CMK (cell line): ENCODE data around the gene SMPDL3B.

Experiments
- DNase-seq: peaks from one replicate; pipeline ENCODE4 v3.0.0-alpha.2; 2010; ENCODE audit warnings: low read depth

The SMPDL3B gene

GRCh38 chr1:27940870-27941560 is 6.2 kb downstream of the SMPDL3B start:
- no peak for DNase-seq

- DNase-seq, result no peak
These were observed 7.1 kb downstream of the SMPDL3B start for GRCh38 chr1:27941671-27942540.

DNA sequence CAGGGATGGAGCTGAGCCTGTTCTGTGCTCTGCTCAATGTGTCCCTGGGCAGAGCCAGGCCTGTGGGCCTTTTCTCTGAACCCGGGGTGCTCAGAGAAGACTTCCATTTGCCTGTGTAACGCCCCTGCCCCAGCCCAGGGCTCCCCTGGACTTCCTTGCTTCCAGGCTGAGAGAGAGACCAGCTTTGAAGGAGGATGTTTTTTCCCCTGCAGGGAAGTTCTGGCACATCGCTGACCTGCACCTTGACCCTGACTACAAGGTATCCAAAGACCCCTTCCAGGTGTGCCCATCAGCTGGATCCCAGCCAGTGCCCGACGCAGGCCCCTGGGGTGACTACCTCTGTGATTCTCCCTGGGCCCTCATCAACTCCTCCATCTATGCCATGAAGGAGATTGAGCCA is 10.2 kb downstream of the SMPDL3B start:
- DNase-seq, result no peak

- no peak for DNase-seq
These were observed 14.2 kb downstream of the SMPDL3B start for GRCh38 chr1:27949027-27949426.

DNA sequence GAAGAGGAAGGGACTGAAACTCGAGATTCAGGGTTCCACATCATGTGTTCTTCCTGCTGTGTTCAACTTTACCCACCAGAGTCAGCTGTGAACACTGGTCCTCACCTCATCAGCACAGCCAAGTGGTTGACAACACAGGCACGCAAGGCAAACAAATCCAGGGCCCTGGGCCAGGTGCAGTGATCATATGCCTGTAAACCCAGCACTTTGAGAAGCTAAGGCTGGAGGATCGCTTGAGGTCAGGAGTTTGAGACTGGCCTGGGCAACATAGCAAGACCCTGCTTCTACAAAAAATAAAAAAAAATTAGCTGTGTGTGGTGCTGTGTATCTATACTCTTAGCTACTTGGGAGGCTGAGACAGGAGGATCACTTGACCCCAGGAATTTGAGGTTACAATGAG is 16.6 kb downstream of the SMPDL3B start:
- no peak for DNase-seq

DNA sequence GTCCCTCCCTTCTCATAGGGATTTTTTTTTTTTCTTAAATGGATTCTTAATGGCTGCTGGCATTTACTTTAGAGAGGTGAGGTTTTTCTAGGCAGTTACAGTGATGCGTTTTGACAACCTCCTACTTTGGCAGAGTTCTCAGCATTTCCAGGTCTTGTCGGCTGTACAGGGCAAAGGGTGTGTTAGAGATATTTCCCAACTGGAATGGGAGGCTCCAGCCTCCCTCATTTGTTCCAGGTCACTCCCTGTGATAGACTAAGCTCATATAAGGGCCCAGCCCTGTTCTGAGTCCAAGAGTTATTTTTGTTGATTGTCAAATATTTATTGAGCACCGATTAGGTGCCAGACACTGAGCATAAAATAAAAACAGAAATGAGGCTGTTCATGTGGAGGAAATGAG is 17.3 kb downstream of the SMPDL3B start:
- no peak for DNase-seq

DNA sequence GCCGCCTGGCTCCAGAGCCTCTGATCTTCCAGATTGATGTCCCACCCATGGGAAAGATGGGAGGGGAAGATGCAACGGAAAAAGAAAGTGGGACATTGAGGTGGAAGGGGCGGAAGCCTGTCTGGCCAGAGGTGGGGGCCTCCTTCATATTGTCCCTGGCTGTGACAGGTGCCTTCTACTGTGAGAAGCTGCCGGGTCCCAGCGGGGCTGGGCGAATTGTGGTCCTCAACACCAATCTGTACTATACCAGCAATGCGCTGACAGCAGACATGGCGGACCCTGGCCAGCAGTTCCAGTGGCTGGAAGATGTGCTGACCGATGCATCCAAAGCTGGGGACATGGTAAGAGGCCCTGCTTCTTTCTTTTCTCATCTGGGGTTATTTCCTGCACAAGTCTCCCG is 19.4 kb downstream of the SMPDL3B start:
- DNase-seq, result no peak

DNA sequence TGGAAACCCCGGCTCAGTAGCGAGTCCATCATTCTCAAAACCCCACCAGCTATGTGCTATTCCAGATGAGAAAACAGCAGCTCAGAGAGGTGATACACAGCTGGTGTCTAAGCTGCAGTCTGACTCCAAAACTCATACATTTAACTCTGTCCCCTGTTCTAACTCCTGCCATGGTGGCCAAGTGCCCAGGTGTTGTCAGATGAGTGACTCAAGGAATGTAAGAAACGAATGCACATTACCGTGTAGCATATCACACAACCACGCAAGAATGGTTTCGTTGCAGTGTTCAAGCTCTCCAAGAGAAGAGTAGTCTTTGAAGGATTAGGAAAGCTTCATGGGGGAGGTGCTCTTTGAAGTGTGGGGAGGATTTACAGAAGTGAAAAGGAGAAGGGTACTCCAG is 20.3 kb downstream of the SMPDL3B start:
- no peak for DNase-seq

- DNase-seq, result no peak
These were observed 22.0 kb downstream of the SMPDL3B start for GRCh38 chr1:27956761-27957160.

DNA sequence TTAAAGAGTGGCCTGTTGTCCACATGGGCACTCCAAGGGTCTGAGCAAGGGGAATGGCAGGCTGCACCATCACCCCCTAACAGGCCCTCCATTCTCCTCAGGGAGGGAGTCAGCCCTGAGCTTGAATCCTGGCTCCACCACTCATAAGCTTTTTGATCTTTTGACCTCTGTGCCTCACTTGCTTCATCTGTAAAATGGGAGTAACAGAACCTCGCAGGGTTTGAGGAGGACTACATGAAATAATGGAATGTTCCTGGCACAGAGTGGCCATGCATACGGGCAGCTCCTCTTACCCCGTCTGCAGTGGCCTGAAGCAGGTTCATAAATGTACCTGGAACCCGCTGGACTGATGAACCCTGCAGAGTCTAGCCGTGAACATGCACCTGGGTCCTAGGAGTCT is 22.9 kb downstream of the SMPDL3B start:
- DNase-seq, result no peak

DNA sequence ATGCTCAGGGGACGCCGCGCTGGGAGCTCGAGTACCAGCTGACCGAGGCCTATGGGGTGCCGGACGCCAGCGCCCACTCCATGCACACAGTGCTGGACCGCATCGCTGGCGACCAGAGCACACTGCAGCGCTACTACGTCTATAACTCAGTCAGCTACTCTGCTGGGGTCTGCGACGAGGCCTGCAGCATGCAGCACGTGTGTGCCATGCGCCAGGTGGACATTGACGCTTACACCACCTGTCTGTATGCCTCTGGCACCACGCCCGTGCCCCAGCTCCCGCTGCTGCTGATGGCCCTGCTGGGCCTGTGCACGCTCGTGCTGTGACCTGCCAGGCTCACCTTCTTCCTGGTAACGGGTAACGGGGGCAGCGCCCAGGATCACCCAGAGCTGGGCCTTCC is 23.7 kb downstream of the SMPDL3B start:
- no peak for DNase-seq

GRCh38 chr1:27959792-27960603 is 25.2 kb downstream of the SMPDL3B start, which contains the start of gene XKR8:
TSS of gene XKR8 (plus strand) at chr1:27959973. CDS start at chr1:27960070, 97 bp downstream.
- DNase-seq, result peak; percentile 87

- DNase-seq, result no peak
These were observed 26.2 kb downstream of the SMPDL3B start for GRCh38 chr1:27960762-27961645.

DNA sequence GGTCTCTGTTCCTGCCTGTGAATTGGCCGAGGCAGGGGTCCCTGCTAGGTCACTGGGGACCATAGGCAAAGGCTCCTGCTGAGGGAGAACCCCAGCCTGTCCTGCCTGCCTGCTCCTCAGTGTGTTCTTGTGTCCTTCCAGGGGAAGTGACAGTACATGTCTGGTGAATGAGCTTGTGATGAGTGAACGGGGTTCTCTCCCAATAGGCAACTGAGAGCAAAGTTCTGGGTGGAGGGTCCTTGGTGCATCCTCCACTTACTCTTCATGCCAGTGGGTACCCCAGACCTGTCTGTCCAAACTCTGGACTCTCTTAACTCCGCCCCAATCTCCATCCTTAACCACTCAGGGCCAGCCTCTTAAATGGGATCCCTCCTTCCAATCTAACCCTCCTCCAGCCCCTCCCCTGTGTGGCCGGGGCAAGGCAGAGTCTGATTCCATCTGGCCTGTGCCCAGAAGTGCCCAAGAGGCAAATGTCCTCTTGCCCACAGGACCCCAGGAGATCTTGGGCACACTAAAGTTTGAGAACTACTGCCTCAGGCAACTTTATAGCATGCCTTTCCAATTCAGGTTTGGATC is 26.9 kb downstream of the SMPDL3B start:
- DNase-seq, result no peak

- DNase-seq, result no peak
These were observed 28.6 kb downstream of the SMPDL3B start for GRCh38 chr1:27963393-27963792.

DNA sequence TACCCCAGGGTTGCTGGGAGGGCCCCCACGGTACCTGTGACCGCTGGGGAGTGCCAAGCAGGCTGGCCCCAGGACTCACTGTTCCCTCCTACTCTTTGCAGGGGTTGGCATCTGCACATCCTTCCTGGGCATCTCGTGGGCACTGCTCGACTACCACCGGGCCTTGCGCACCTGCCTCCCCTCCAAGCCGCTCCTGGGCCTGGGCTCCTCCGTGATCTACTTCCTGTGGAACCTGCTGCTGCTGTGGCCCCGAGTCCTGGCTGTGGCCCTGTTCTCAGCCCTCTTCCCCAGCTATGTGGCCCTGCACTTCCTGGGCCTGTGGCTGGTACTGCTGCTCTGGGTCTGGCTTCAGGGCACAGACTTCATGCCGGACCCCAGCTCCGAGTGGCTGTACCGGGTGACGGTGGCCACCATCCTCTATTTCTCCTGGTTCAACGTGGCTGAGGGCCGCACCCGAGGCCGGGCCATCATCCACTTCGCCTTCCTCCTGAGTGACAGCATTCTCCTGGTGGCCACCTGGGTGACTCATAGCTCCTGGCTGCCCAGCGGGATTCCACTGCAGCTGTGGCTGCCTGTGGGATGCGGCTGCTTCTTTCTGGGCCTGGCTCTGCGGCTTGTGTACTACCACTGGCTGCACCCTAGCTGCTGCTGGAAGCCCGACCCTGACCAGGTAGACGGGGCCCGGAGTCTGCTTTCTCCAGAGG is 31.8 kb downstream of the SMPDL3B start:
- DNase-seq, result no peak

DNA sequence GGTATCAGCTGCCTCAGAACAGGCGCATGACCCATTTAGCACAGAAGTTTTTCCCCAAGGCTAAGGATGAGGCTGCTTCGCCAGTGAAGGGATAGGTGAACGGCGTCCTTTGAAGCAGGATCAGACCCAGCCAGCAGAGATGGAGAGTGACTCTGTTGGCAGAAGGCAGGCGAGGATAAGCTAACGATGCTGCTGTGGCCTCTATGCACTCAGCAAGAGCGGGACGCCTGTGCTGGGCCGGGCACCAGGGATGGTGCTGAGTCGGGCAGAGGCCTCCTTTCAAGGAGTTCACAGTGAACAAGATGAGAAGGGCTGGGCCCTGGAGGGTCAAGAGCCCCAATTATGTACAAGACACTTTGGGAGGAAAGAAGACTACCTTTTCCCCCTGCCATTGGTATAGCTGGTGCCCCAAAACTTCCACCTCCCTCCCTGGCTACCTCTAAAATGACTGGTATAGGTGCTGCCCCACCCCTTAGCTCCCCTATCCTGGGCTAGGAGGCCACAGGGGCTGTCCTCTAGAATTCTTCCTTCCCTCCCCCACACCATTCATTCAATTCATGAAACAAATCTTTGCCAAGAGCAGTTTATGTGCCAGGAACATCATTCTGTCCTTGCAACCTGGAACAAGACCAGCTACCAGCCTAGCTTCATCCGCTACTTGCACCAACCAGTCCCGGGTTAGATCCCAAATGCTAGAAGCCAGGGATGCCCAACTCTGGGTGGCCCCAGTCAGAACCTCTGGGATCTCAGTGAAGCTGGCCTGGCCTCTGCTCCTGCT is 32.5 kb downstream of the SMPDL3B start:
- no peak for DNase-seq

DNA sequence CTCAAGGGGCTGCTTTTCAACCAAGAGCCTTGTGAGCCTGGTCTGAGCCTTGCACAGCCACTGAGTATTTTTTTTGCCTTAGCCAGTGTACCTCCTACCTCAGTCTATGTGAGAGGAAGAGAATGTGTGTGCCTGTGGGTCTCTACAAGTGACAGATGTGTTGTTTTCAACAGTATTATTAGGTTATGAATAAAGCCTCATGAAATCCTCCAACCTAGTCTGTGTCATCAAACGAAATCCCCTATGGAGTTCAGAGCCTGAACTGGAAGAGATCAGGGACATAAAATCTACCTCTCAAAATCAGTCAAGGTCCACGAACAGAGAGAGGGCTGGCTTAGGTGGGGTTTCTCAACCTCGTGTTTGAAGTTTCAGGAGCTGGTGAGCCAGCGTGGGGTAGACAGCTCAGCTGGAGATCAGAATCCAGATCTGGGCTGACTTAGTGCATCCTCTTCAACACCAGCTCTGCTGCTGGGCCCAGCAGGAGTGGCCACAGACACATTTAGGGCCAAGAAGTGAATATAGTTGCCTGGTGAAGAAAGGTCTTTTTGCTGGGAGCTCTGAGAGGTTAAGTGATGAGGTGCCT is 33.2 kb downstream of the SMPDL3B start:
- DNase-seq, result no peak

GRCh38 chr1:27968692-27969091 is 33.9 kb downstream of the SMPDL3B start:
- no peak for DNase-seq
